Stimulated activated naive B cell treated with anti-CD40 and anti-IgM and Interleukin-4, amounts not matched to agents 10 μg/mL and 1 μg/mL and 100 μg/mL, for 72 hours (primary cell): ENCODE measurements around the gene HELZ.
"Not testable (repeated sequence)": the region's sequence is repeated elsewhere in the genome, so short reads cannot be mapped to it uniquely, and the experiment has no call there.

ENCODE experiments used
- ATAC-seq, 2 donors: fragments of 150-1000 bp; cut with Tn5 transposase; replicated peaks; 2 replicates each; pipeline ENCODE4 v1.10.0; 2021; ENCODE audit warnings: moderate library complexity in 1 of 2
- DNase-seq: peaks from one replicate; pipeline ENCODE4 v3.0.0; 2021
- H3K27ac Mint-ChIP-seq: one replicate; pipeline ENCODE4 v1.8.0; 2022; ENCODE audit warnings: mild to moderate bottlenecking, mixed read lengths
- H3K27me3 Mint-ChIP-seq, 2 donors: one replicate each; pipeline ENCODE4 v1.8.0; 2022; ENCODE audit warnings: mixed read lengths in 2 of 2
- H3K36me3 Mint-ChIP-seq, 2 donors: one replicate each; pipeline ENCODE4 v1.8.0; 2022; ENCODE audit warnings: mixed read lengths in 2 of 2, mild to moderate bottlenecking in 1 of 2
- H3K4me1 Mint-ChIP-seq, 2 donors: one replicate each; pipeline ENCODE4 v1.8.0; 2022; ENCODE audit warnings: mixed read lengths in 2 of 2, mild to moderate bottlenecking in 1 of 2
- H3K4me3 Mint-ChIP-seq, 2 donors: one replicate each; pipeline ENCODE4 v1.8.0; 2022; ENCODE audit warnings: mild to moderate bottlenecking in 2 of 2, mixed read lengths in 2 of 2, moderate library complexity in 1 of 2
- H3K9me3 Mint-ChIP-seq, 2 donors: one replicate each; pipeline ENCODE4 v1.8.0; 2022; ENCODE audit warnings: mixed read lengths in 2 of 2, mild to moderate bottlenecking in 1 of 2

The HELZ gene

DNA sequence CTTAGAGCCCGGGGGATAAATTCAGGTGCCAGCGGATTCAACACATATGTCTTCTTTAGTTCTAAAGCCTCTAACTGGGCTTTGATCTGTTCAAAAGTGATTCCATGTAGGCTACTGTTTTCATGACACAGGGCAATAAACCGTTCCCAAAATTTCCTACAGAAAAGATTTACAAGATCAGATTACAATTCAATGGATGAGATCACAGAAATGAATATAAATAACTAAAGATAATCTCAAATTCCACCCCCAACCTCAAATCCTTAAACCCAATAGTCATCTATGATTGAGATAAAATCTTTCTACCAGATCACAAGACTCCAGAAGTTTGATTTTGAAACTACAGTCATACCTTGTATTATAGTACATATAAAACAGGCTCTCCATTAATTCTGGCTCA is 116.3 kb downstream of the HELZ start:
- ATAC-seq: no peak
- Mint-ChIP-seq H3K27me3 (no peaks in the 10 kb centered on the region), H3K27ac (no peak overlapping the region), H3K4me1 (peaks cover 0 to 6% of the 10 kb centered on the region in 2 donors), H3K9me3 (no peaks in the 10 kb centered on the region), H3K36me3 (peaks cover 20 to 28% of the 10 kb centered on the region in 2 donors), H3K4me3 (no peak overlapping the region)
- DNase-seq: no peak

DNA sequence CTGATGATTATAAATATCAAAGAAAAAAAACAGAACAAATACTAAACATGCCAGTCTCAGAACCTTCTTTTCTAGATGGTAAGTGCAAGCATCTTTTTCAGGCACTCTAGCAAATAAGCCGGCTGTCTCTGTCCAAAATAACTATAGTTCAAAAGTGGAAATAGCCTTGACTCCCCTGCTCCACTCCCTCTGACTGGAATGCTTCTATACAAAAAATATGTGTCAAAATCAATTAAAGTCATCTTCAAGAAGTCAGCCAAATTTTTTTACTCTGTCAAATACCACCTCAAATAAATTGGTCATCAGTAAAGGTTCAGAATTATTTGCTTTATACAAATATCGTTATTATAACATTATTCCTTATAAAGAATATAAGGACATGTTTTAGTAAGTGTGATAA is 117.1 kb downstream of the HELZ start:
- H3K9me3 Mint-ChIP-seq: no peaks in the 10 kb centered on the region
- H3K27me3 Mint-ChIP-seq: no peaks in the 10 kb centered on the region
- peaks cover 20 to 32% of the 10 kb centered on the region in 2 donors for H3K36me3 Mint-ChIP-seq

GRCh38 chr17:67126983-67127382 is 118.0 kb downstream of the HELZ start:
- ATAC-seq: no peak
- Mint-ChIP-seq H3K27me3 (no peaks in the 10 kb centered on the region), H3K4me3 (no peak overlapping the region), H3K36me3 (peaks cover 23 to 35% of the 10 kb centered on the region in 2 donors), H3K9me3 (no peaks in the 10 kb centered on the region), H3K4me1 (peaks cover 0 to 6% of the 10 kb centered on the region in 2 donors), H3K27ac (no peak overlapping the region)
- no peak for DNase-seq

More for the DNA sequence above, 117.1 kb downstream of the HELZ start:
- Mint-ChIP-seq H3K4me3 (no peak overlapping the region), H3K4me1 (peaks cover 0 to 6% of the 10 kb centered on the region in 2 donors), H3K27ac (no peak overlapping the region)
- ATAC-seq (no peak), DNase-seq (no peak)

DNA sequence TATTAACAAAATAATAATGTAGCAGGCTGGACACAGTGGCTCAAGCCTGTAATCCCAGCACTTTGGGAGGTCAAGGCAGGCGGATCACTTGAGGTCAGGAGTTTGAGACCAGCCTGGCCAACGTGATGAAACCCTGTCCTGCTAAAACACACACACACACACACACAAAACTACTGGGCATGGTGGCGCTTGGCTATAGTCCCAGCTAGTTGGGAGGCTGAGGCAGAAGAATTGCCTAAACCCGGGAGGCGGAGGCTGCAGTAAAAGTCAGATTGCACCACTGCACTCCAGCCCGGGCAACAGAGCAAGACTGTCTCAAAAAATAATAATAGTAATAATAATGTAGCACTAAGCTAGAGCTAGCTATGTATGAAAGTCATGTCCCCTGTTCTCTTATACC is 118.5 kb downstream of the HELZ start:
- H3K4me3 Mint-ChIP-seq, ATAC-seq, H3K9me3 Mint-ChIP-seq, H3K27ac Mint-ChIP-seq, H3K27me3 Mint-ChIP-seq, H3K4me1 Mint-ChIP-seq, DNase-seq: not testable (repeated sequence)
- H3K36me3 Mint-ChIP-seq: peaks cover 21 to 35% of the 10 kb centered on the region in 2 donors

DNA sequence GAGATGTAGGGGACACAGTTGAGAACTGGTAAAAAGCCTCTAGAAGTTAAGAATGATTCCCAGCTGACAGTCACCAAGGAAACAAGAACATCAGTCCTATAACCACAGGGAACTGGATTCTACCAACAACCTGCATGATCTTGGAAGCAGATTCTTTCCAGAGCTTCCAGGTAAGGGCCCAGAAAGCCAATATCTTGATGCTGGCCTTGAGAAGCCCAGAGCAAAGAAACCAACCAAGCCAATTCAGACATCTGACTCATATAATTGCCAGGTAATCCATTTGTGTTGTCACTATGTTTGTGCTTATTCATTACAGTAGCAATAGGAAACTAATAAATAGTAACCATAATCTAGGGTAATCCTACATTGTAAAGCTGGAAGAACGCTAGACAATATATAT is 119.1 kb downstream of the HELZ start:
- ATAC-seq: no peak
- Mint-ChIP-seq H3K27ac (no peak overlapping the region), H3K36me3 (peaks cover 19 to 31% of the 10 kb centered on the region in 2 donors), H3K4me1 (peaks cover 0 to 6% of the 10 kb centered on the region in 2 donors), H3K4me3 (no peak overlapping the region), H3K9me3 (no peaks in the 10 kb centered on the region), H3K27me3 (no peaks in the 10 kb centered on the region)
- no peak for DNase-seq

DNA sequence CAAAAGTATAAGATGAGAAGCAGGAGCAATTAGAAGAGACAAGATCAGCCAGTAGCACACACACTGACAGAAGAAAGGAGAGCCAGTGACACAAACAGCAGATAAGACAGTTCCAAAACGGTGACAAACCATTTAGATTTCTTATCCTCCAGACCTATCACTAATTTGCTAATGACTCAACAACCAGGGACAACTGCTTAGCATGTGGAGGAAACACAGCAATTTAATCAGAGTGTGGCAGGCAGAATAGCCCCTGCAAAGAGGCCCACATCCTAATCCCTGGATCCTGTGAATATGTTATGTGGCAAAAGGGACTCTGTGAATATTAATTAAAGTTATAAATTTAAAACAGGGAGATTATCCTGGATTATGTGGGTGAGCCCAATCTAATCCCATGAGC is 119.6 kb downstream of the HELZ start:
- no peaks in the 10 kb centered on the region for H3K9me3 Mint-ChIP-seq
- DNase-seq: no peak
- ATAC-seq: no peak

DNA sequence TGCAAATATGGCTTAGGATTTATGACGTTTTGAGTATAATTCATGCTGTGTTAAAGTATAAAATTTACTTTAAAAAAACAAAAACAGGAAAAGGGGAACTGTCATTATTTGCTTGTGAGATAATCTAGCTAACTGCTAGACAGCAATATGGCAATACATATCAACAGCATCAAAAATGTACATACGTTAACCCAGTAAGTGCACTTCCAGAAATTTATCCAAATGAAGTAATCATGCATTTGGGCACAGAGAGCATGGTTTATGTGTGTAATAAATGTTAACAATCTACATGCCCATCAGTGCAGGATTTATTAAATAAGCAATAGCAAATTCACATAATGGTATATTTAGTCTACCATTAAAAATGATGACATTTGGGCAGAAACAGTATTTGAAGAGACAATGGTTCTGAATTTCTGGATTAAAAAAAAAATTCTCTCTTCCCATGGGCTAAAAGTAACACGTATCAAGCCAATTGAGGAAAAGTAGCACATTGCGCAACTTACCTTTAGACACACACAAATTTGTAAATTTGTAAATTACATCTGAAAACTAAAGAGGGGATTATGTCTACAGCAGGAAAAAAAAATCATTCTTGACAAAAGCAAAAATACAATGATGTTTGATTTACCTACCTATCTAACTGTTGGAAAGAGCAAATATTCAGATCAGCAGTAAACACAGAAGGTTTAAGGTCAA is 120.4 kb downstream of the HELZ start:
- Mint-ChIP-seq H3K9me3 (no peaks in the 10 kb centered on the region), H3K27ac (no peak overlapping the region), H3K36me3 (peaks cover 24 to 41% of the 10 kb centered on the region in 2 donors), H3K27me3 (no peaks in the 10 kb centered on the region), H3K4me1 (peaks cover 0 to 6% of the 10 kb centered on the region in 2 donors), H3K4me3 (no peak overlapping the region)
- no peak for DNase-seq
- no peak for ATAC-seq

More for the DNA sequence above, 119.6 kb downstream of the HELZ start:
- H3K4me1 Mint-ChIP-seq: peaks cover 0 to 6% of the 10 kb centered on the region in 2 donors
- H3K36me3 Mint-ChIP-seq: peaks cover 19 to 36% of the 10 kb centered on the region in 2 donors
- H3K27ac Mint-ChIP-seq: no peak overlapping the region
- no peaks in the 10 kb centered on the region for H3K27me3 Mint-ChIP-seq
- H3K4me3 Mint-ChIP-seq: no peak overlapping the region

DNA sequence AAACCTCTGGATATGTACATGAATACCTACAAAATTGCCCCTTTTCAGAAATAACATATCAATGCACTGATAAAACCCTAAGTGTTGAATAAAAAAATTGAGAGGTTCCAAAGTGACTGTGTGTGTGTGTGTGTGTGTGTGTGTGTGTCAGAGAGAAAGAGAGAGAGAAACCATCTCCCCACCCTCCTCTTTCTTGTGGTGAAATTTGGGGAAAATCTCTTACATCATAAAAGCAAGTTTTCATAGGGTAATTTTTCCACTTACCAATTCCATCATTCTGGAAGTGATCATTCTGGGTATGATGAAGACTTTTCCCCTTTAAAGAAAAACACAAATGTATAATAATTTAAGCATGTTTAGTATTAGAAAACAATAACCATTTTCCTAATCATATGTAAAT is 121.3 kb downstream of the HELZ start:
- ATAC-seq: no peak
- Mint-ChIP-seq H3K4me1 (peaks cover 0 to 6% of the 10 kb centered on the region in 2 donors), H3K27me3 (no peaks in the 10 kb centered on the region), H3K27ac (no peak overlapping the region), H3K4me3 (no peak overlapping the region), H3K36me3 (peaks cover 25 to 46% of the 10 kb centered on the region in 2 donors), H3K9me3 (no peaks in the 10 kb centered on the region)
- no peak for DNase-seq

GRCh38 chr17:67121316-67121891 is 123.6 kb downstream of the HELZ start:
- Mint-ChIP-seq H3K9me3 (peaks cover 2 to 3% of the 10 kb centered on the region in 2 donors), H3K4me3 (no peak overlapping the region), H3K27me3 (no peaks in the 10 kb centered on the region), H3K36me3 (peaks cover 35 to 54% of the 10 kb centered on the region in 2 donors), H3K4me1 (no peaks in the 10 kb centered on the region), H3K27ac (no peak overlapping the region)
- ATAC-seq: no peak
- DNase-seq: no peak

DNA sequence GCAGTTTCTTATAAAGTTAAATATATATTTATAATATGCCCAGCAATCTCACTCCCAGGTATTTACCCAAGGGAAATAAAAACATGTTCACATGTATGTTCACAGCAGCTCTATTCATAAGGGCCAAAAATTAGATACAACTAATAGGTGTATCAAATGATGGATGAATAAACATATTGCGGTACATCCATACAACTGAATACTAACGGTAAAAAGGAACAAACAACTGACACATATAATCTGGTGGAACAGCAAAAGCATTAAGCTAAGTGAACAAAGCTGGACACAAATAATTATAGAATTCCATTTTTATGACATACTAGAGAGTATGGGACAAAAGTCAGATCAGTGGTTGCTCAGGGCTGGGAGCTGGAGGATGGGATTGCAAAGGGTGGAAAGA is 125.9 kb downstream of the HELZ start:
- Mint-ChIP-seq H3K4me1 (no peaks in the 10 kb centered on the region), H3K4me3 (no peak overlapping the region), H3K9me3 (peaks cover 7% of the 10 kb centered on the region in 2 donors), H3K27me3 (no peaks in the 10 kb centered on the region), H3K27ac (no peak overlapping the region), H3K36me3 (peaks cover 41 to 62% of the 10 kb centered on the region in 2 donors)
- DNase-seq (no peak), ATAC-seq (no peak)

GRCh38 chr17:67116045-67116575 is 128.9 kb downstream of the HELZ start:
- Mint-ChIP-seq H3K36me3 (peaks cover 56 to 77% of the 10 kb centered on the region in 2 donors), H3K27ac (no peak overlapping the region), H3K9me3 (peaks cover 7% of the 10 kb centered on the region in 2 donors), H3K4me3 (no peak overlapping the region), H3K27me3 (no peaks in the 10 kb centered on the region), H3K4me1 (no peaks in the 10 kb centered on the region)
- ATAC-seq (no peak), DNase-seq (no peak)

GRCh38 chr17:67115401-67115800 is 129.6 kb downstream of the HELZ start:
- no peak for ATAC-seq
- H3K27me3 Mint-ChIP-seq: no peaks in the 10 kb centered on the region
- H3K27ac Mint-ChIP-seq: no peak overlapping the region
- no peaks in the 10 kb centered on the region for H3K4me1 Mint-ChIP-seq
- no peak for DNase-seq
- peaks cover 7% of the 10 kb centered on the region in 2 donors for H3K9me3 Mint-ChIP-seq
- no peak overlapping the region for H3K4me3 Mint-ChIP-seq
- H3K36me3 Mint-ChIP-seq: peaks cover 60 to 78% of the 10 kb centered on the region in 2 donors

GRCh38 chr17:67113486-67113885 is 131.5 kb downstream of the HELZ start:
- Mint-ChIP-seq H3K4me1 (no peaks in the 10 kb centered on the region), H3K27me3 (no peaks in the 10 kb centered on the region), H3K27ac (no peak overlapping the region), H3K36me3 (peaks cover 60 to 68% of the 10 kb centered on the region in 2 donors), H3K4me3 (no peak overlapping the region), H3K9me3 (peaks cover 7% of the 10 kb centered on the region in 2 donors)
- DNase-seq (no peak), ATAC-seq (no peak)

DNA sequence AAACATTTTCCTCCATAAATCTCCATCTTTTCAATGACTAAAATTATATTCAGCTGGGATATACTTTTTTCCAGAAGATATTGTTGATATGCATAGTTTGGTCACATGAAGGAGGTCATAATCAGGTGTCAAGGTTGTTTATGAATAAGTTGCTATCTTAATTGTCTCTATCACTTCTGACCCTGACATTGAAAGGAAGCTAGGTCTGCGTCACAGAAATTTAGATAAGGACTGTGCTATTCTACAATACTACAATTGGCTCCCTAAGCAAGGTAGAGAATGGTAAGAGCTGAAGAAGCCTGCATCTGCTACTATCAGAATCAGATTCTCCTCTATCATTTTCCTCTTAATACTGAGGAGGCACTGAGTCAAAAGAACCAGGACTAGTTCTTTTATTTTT is 133.2 kb downstream of the HELZ start:
- no peak for DNase-seq
- H3K4me3 Mint-ChIP-seq: no peak overlapping the region
- H3K36me3 Mint-ChIP-seq: peaks cover 58 to 65% of the 10 kb centered on the region in 2 donors
- H3K27ac Mint-ChIP-seq: no peak overlapping the region
- H3K27me3 Mint-ChIP-seq: no peaks in the 10 kb centered on the region
- peaks cover 5 to 7% of the 10 kb centered on the region in 2 donors for H3K9me3 Mint-ChIP-seq
- no peak for ATAC-seq
- no peaks in the 10 kb centered on the region for H3K4me1 Mint-ChIP-seq

DNA sequence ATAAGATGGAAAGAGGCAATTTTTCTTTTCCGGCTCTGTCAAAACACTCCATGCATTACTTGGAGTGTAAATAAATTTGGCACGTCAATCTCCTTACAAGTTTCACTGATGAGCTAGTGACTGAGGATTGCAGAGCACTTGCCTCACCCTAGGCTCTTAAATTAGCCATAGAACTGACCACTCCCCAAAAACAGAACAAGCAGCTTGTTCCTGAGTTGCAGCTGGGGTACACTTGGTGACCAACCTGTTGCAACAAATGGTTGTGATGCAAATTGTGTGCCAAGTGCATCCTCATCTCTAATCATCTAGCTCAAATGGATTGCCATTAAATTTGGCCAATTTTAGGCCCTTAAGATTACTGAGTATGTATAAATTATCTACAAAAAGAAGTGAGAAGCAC is 133.7 kb downstream of the HELZ start:
- DNase-seq (no peak), ATAC-seq (no peak)
- Mint-ChIP-seq H3K9me3 (peaks cover 4 to 5% of the 10 kb centered on the region in 2 donors), H3K36me3 (peaks cover 53 to 61% of the 10 kb centered on the region in 2 donors), H3K4me1 (no peaks in the 10 kb centered on the region), H3K27me3 (no peaks in the 10 kb centered on the region), H3K27ac (no peak overlapping the region), H3K4me3 (no peak overlapping the region)
